ENCODE results near the gene ZNF608. TPM values are rescaled to one million over a fixed set of nuclear protein-coding genes. Genes with fewer than 3 reads are reported as not detected.

ZNF608 gene
- total RNA-seq, 1 experiment from 2014 or later: 5.6 TPM

DNA sequence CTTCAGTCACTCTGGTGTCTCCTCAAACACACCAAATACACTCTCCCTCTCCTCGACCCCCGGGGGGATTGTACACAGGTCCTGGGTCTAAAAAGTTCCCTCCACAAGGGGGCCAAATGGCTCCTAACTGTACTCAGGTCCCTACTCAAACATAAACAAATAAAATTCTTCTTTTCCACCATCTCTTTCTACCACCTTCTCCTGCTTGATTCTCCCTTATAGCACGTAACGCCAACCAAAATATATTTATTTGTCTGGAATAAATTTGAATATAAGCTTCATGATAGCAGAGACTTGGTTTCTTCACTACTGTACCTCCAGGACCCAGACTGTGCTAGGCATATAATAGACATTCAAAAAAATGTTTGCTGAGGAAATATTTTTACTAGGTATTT, 21.4 kb downstream of the ZNF608 start:
- TF ChIP-seq RAD21 (IDR thresholded peaks at IDR 0.05; ENCODE audit: low read depth): no peak
- TF ChIP-seq, protein P1, sequence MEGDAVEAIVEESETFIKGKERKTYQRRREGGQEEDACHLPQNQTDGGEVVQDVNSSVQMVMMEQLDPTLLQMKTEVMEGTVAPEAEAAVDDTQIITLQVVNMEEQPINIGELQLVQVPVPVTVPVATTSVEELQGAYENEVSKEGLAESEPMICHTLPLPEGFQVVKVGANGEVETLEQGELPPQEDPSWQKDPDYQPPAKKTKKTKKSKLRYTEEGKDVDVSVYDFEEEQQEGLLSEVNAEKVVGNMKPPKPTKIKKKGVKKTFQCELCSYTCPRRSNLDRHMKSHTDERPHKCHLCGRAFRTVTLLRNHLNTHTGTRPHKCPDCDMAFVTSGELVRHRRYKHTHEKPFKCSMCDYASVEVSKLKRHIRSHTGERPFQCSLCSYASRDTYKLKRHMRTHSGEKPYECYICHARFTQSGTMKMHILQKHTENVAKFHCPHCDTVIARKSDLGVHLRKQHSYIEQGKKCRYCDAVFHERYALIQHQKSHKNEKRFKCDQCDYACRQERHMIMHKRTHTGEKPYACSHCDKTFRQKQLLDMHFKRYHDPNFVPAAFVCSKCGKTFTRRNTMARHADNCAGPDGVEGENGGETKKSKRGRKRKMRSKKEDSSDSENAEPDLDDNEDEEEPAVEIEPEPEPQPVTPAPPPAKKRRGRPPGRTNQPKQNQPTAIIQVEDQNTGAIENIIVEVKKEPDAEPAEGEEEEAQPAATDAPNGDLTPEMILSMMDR (IDR thresholded peaks at IDR 0.05 in 2 of 3, conservative IDR thresholded peaks at IDR 0.05 in 1 of 3; ENCODE audit: borderline replicate concordance in 1 of 3, insufficient read depth in 1 of 3, low read depth in 2 of 3, low read length in 2 of 3): peak in 2 of 3 experiments; percentile 40 to 52; a peak in 3 of 6 replicates
- ATAC-seq (peak; percentile 64; the same call in 1 of the 2 replicates), DNase-seq (ENCODE audit: low read depth, low spot score) (no peak)
- H3K4me1 ChIP-seq (ENCODE audit: control insufficient read depth in 1 of 2, insufficient read depth in 2 of 2, low read length in 2 of 2): peaks cover 0 to 7% of the 10 kb centered on the region in 2 experiments; a peak in 2 of 4 replicates
- H3K27ac ChIP-seq (ENCODE audit: low read depth, low read length): no peak overlapping the region
- no peak overlapping the region for H3K9ac ChIP-seq (ENCODE audit: low read length)
- no peaks in the 10 kb centered on the region for H3K9me3 ChIP-seq (ENCODE audit: control insufficient read depth in 1 of 2, insufficient read depth in 1 of 2, low read depth in 1 of 2, low read length in 2 of 2)
- POLR2A ChIA-PET: no interaction called here
- intact Hi-C loops (cut with micrococcal nuclease): no loop called here
- RAD21 ChIA-PET (ENCODE audit: low non-redundant PET in 1 of 2, low total read pairs in 2 of 2, uncharacterized antibody in 2 of 2, unreplicated experiment in 2 of 2): no interaction called here
- H3K27me3 ChIP-seq (ENCODE audit: insufficient read depth, low read length): no peaks in the 10 kb centered on the region
- no peak overlapping the region for H2AFZ ChIP-seq (ENCODE audit: low read depth, low read length, poor library complexity, severe bottlenecking)
- H3K4me3 ChIP-seq (replicated peaks in 1 of 2; ENCODE audit: low read depth in 1 of 2, low read length in 2 of 2): no peak overlapping the region
- 0 out of 2 replicates have a peak overlapping the region, but pooled peaks have one; percentile 13 for H3K4me2 ChIP-seq (ENCODE audit: low read length)
- H3K36me3 ChIP-seq (ENCODE audit: control insufficient read depth in 1 of 2, insufficient read depth in 2 of 2, low read length in 2 of 2): no peaks in the 10 kb centered on the region
- H4K20me1 ChIP-seq (ENCODE audit: insufficient read depth): no peaks in the 10 kb centered on the region
- no peaks in the 10 kb centered on the region for H3K79me2 ChIP-seq (ENCODE audit: insufficient read depth, low read length)
- H3K9me2 ChIP-seq (ENCODE audit: insufficient read depth): no peaks in the 10 kb centered on the region
- no TSS peak for BruUV-seq (replicated peaks)
- CTCF ChIA-PET: no interaction called here

- intact Hi-C loops (cut with micrococcal nuclease): no loop called here
- TF ChIP-seq POLR2A (IDR thresholded peaks at IDR 0.05; ENCODE audit: borderline replicate concordance, extremely low read depth, insufficient read depth, insufficient read length) (no peak), ATF3 (IDR thresholded peaks at IDR 0.05) (no peak), SP1 (IDR thresholded peaks at IDR 0.05; ENCODE audit: low read depth) (no peak), SIN3A (IDR thresholded peaks at IDR 0.05; ENCODE audit: low read depth) (no peak), EGR1 (IDR thresholded peaks at IDR 0.05; ENCODE audit: low read depth) (no peak), TCF7L2 (IDR thresholded peaks at IDR 0.05; ENCODE audit: borderline replicate concordance, extremely low read depth, insufficient read depth, insufficient read length) (no peak), ZNF274 (IDR thresholded peaks at IDR 0.05; ENCODE audit: low read depth, low read length) (no peak), FOSL1 (IDR thresholded peaks at IDR 0.05; ENCODE audit: low read depth) (no peak), EZH2phosphoT487 (IDR thresholded peaks at IDR 0.05; ENCODE audit: borderline replicate concordance) (no peak), JUND (IDR thresholded peaks at IDR 0.05) (no peak), YY1 (IDR thresholded peaks at IDR 0.05; ENCODE audit: extremely low read depth, insufficient replicate concordance, low read depth, low read length) (no peak), MAX (IDR thresholded peaks at IDR 0.05) (no peak), POLR2AphosphoS5 (IDR thresholded peaks at IDR 0.05; ENCODE audit: low read depth, low read length) (no peak), EZH2 (IDR thresholded peaks at IDR 0.05) (no peak), CBX3 (IDR thresholded peaks at IDR 0.05; ENCODE audit: low read depth) (no peak), ELF1 (IDR thresholded peaks at IDR 0.05; ENCODE audit: borderline replicate concordance, low read depth) (no peak)
Measured at GRCh38 chr5:124724357-124725039, 21.9 kb downstream of the ZNF608 start.

More at GRCh38 chr5:124724357-124725039, 21.9 kb downstream of the ZNF608 start:
- ChIA-PET RAD21 (ENCODE audit: low non-redundant PET in 1 of 2, low total read pairs in 2 of 2, uncharacterized antibody in 2 of 2, unreplicated experiment in 2 of 2) (no interaction called here), POLR2A (no interaction called here), CTCF (no interaction called here)
- Histone ChIP-seq H3K4me1 (ENCODE audit: control insufficient read depth in 1 of 2, insufficient read depth in 2 of 2, low read length in 2 of 2) (peaks cover 0 to 7% of the 10 kb centered on the region in 2 experiments; a peak in 2 of 4 replicates), H4K20me1 (ENCODE audit: insufficient read depth) (no peaks in the 10 kb centered on the region), H3K27me3 (ENCODE audit: insufficient read depth, low read length) (no peaks in the 10 kb centered on the region), H3K4me2 (ENCODE audit: low read length) (0 out of 2 replicates have a peak overlapping the region, but pooled peaks have one; percentile 13), H3K4me3 (replicated peaks in 1 of 2; ENCODE audit: low read depth in 1 of 2, low read length in 2 of 2) (no peak overlapping the region), H3K27ac (ENCODE audit: low read depth, low read length) (no peak overlapping the region), H3K9ac (ENCODE audit: low read length) (no peak overlapping the region), H3K79me2 (ENCODE audit: insufficient read depth, low read length) (no peaks in the 10 kb centered on the region), H3K36me3 (ENCODE audit: control insufficient read depth in 1 of 2, insufficient read depth in 2 of 2, low read length in 2 of 2) (no peaks in the 10 kb centered on the region), H3K9me2 (ENCODE audit: insufficient read depth) (no peaks in the 10 kb centered on the region), H2AFZ (ENCODE audit: low read depth, low read length, poor library complexity, severe bottlenecking) (no peak overlapping the region), H3K9me3 (ENCODE audit: control insufficient read depth in 1 of 2, insufficient read depth in 1 of 2, low read depth in 1 of 2, low read length in 2 of 2) (no peaks in the 10 kb centered on the region)
- no TSS peak for BruUV-seq (replicated peaks)
- peak; percentile 11; the same call in 1 of the 2 replicates for ATAC-seq
- DNase-seq (ENCODE audit: low read depth, low spot score): no peak

All from HCT116 (cell line).